CD4-positive, alpha-beta T cell treated with Interleukin-10 for 1 hour (primary cell): ENCODE results near the gene ZNF281.
"Not testable (repeated sequence)": the region's sequence is repeated elsewhere in the genome, so short reads cannot be mapped to it uniquely, and the experiment has no call there.

Experiments used
- DNase-seq: peaks from one replicate; pipeline ENCODE4 v3.0.0-alpha.2; 2020

The ZNF281 gene

DNA sequence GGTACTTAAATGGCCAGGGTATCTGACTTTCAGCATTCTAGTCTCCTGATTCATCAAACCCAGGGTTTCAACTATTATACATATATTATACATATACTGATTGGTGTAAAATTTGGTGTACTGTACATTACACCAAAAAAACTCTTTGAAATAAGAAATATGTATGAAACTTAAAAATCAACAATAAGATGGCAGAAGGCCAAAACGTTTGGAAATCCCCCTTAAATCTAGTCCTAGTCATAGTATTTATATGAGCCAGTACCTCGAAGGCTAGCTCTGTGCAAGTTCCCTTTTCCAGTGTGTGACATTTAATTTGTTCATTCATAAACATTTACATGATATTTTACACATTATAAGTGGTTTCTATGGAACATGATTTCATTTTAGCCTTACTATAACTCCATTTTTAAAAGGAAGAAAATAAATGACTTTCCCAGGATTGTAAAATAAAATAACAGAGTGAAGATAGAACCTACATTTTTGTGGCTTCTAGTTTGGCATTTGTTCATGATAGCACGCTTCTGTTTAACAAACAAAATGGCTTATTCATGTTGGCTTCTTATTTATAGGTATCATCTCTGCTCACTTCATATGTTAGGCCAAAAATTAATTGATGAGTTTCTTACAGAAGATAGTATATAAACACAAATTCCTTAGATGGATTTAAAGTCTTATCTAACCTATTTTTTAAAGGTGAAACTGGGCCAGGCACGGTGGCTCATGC is 18.8 kb upstream of the ZNF281 start:
- DNase-seq = no peak

DNA sequence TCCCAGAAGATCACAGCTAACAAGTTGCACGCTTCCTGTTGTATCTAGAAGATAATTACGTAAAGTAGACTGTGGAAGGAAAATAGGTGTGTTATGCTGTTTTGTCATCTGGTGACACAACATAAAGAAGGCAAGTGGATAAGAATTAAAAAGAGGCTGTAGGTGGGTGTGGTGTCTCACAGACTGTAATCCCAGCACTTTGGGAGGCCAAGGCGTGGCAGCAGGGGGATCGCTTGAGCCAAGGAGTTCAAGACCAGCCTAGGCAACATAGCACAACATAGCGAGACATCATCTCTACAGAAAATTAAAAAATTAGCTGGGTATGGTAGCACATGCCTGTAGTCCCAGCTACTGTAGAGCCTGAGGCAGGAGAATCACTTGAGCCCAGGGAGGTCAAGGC is 17.9 kb upstream of the ZNF281 start:
- no peak for DNase-seq

DNA sequence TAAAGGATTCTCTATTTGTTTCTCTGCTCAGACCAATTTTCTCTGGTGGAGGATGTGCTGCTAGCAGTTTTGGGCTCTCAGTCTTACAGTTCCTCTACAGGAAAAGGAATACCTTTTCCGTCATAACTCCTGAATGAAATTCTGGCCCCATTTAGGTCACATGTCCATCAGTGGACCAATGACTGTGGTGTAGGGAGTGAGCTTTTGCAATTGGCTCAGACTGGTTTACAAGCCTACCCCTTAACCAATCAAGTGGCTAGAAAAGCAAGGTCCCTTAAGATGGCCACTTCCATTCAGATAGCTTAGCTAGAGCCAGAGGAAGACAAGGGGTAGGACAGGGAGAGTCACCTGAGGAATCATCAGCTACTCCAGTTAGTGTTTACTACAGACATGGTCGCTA is 16.4 kb upstream of the ZNF281 start:
- no peak for DNase-seq

DNA sequence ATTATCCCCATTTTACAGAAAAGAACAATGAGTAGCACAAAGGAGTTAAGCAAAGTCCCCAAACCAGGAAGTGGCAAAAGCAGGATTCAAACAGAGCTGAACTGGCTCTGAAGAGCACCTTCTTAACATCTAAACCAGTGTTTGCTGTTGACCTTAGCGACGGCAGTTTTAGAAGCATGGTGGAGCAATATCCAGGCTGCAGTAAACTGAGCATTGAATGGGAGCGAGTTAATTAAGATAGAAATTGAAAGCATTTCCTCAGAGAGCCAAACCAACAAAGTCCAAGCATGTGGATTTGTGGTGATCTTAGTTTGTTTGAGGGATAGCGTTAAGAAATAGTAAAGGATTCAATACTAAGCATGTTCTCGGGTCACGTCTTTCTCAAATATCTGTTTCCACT is 13.4 kb upstream of the ZNF281 start:
- DNase-seq = no peak

DNA sequence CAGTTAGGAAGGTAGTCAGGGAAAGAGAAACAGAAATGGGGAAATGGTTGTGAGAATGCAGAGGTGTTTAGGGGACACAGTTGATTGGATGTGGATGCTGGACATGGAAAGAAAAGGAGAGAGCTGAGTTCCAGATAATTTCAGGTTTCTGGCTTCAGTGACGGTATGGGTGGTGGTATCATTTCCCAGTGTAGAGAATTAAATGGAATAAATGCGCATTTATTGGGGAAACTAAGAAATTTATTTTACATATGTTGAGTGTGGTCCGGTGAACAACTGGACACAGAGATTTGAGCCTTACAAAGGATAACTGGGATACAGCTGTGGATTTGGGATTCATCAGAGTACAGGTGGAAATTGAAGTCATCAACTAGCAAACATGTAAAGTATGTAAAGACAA is 12.4 kb upstream of the ZNF281 start:
- DNase-seq = no peak

DNA sequence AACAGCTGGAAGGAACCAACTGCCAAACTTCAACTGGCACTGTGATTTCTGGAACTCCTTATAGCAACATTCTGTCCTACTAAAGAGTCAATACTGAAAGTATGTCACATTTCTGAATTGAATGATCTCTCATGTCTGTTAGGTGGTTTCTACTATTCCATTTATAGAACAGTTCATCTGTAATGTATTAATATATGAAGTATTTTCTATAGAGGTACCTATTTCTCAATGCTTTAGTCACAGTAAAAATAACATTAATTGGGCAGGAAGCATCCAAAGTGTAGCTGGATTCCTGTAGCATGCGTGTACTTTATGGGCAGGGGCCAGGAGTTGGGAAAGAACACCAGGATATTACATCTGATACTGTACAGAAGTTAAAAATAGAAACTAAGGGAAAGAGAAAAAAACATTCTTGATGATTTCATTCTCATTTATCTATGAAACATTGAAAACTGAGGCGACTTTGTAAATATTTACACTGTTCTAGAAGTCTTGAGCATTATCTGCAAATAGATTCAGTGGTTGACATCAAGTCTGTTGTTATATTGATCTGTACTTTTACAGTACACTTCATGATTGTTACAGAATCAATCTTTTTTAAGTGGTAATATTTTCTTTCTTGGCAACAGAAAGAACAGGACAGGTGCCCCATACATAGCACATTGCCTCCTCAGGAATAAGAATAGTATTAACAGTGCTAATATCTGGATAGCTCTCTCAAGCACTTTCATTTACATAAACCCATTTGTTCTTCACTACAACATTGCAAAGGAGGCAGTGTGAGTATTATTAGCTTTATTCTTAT is 6.2 kb upstream of the ZNF281 start:
- DNase-seq = no peak

DNA sequence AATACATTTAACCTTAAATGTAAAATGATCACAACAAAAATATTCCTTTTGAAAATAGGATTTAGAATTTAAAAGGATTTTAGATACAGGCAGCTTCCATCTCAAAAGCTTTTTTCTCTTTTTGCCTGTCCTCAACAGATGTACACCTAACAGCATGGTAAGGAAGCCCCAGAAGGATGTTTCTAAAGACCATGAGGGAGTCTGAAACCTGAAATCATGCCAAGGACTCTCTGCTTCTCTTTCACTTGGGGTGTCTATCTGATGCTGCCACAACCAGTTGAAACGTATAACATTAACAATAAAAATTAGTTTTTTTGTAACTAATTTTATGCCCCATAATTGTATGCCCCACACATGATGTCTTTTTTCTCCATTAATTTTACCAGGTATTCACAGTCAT is 5.4 kb upstream of the ZNF281 start:
- no peak for DNase-seq

DNA sequence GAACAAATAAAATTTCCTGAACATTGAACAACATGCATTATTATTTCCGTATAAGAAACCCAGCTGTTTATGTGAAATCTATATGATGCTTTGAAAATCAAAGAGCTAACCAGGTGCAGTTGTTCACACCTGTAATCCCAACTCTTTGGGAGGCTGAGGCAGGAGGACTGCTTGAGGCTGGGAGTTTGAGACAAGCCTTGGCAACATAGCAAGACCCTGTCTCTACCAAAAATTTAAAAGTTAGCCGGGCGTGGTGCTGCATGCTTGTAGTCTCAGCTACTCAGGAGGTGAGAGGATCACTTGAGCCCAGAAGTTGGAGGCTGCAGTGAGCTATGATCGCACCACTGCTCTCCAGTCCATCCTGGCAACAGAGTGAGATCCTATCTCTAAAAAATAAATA is 4.8 kb upstream of the ZNF281 start:
- no peak for DNase-seq

DNA sequence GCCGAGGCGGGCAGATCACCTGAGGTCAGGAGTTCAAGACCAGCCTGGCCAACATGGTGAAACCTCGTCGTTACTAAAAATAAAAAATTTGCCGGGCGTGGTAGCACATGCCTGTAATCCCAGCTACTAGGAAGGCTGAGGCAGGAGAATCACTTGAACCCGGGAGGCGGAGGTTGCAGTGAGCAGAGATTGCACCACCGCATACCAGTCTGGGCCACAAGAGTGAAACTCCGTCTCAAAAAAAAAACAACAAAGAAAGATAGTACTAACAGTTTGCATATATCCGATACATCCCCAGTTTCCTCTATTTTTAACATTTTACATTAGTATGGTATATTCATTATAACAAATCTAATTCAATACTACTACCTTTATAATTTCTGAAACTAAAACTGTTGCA is 3.9 kb upstream of the ZNF281 start:
- not testable (repeated sequence) for DNase-seq

DNA sequence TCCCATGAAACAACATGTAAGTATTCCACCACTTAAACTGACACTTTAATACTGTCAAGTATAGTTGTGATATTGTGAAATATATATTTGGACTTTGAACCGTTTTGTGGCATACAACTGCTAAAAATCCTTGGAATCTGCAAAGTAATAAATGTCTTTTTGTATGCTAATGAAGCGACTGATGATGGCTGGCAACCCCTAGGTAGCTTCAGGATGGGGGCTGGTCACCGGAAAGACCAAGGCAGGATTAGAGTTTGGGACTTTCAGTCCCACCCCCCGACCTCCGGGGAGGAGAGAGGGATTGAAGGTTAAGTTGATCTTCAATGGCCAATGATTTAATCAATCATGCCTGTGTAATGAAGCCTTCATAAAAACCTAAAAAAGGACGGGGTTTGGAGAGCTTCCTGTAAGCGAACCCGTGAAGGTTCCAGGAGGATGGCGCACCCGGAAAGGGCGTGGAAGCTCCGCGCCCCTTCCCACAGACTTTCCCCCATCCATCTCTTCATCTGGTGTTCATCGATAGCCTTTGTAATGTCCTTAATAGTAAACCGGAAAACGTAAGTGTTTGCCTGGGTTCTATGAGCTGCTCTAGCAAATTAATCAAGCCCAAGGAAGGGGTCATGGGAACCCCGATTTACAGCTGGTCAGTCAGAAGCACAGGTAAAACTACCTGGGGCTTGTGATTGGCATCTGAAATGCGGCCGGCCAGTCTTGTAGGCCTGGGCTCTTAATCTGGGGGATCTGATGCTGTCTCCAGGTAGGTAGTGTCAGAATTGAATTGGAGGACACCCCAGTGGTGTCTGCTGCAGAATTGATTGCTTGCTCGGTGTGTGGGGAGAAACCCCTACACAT is 1.8 kb upstream of the ZNF281 start:
- DNase-seq = no peak

DNA sequence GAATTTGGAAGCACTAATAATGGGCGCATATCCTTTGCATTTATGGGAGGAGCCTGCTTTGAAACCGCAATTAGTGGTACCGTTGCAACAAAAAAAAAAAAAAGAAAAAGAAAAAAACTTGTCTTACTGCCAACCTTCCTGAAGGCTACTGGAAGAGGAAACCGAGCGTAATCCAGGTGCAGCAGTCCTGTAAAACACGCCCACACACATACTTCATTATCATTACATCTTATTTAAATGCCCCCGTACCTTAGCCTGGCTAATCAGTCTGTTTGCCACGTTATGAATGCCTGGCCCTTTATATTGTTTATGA is 686 bp upstream of the ZNF281 start:
- peak; percentile 39 for DNase-seq

DNA sequence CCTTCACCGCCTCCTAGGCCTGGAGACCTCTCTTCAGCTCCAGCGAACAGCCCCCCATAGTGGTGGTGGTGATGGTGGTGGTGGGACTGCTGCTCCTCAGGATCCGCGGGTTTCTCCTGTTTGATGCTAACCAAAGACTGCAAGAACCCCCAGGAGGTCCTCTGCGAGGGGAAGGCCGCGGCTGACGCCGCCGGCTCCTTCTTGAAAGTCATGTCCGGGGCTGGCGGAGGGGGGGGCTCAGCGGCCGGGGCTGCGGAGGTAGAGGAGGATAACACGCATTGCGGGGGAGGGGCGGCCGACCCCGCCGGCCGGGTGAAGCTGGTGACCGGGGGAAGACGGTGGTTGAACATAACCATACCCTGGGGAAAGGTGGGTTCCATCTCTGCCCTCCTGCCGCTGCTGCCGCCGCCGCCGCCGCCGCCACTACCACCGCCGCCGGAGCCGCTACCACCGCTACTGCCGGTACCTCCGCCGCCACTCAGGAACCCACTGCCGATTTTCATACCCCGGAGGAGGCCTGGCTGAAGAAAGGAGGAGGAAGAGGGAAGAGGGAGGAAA is 554 bp downstream of the ZNF281 start:
- DNase-seq = peak; percentile 38

DNA sequence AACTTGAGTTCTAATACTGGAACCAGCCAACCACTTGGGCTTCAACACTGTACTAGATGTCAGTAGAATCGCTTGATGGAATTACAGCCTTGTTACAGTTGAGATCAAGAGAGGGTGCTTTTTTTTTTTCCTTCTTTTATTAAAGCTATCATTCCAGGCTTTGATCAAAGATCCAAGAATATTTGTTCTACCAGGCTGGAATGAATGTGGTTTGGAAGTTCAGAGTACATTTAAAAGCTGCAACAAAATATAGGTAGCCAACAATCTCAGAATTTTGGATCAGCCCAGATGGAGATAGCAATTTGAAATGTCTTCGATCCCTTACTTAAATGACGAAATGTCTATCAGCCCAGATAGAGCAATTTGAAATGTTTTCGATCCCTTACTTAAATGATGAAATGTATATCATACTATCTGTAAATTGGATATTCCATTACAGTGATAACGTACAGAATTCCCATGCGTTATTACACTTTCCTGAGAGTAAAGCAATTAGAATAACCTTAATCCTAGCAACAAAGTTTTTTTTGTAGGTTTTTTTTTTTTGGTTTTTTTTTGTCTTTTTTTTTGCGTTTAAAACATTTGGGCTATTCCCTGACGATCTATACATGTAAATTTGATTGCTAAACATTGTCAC is 3.6 kb downstream of the ZNF281 start:
- no peak for DNase-seq

DNA sequence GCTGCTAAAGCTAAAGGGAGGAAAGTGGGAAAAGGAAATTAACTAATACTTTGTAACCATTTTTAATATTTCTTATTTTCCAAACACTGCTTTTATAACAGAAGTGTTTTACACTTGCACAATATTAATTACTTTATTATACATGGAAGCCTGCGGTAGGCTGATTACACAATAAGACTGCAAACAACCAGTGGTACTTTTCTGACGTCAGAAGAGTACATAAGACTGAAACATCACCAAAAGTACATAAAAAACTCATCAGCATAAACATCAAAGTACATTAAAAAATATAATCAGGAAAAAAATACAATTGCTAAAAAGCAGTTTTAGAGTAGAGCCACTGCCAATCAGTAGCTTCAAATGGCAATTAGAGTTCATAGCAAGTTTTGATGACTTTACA is 4.6 kb downstream of the ZNF281 start:
- no peak for DNase-seq

DNA sequence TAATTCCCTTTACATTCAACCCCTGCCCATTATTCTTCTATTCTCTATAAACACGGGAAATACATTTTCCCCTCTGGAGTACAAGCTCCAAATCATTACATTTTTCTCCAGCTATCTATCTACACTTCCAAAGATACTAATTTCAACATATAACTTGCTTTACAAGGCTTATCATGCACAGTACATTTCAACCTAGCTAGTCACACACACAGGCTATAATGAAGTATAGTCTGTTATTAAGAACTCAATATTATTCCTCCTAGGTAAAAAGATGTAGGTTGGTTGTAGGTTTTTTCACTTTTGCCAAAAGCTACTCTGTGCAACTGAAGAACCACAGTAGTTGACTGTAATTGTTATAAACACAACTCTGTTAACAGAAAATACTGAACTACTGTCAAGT is 8.1 kb downstream of the ZNF281 start:
- DNase-seq = no peak

DNA sequence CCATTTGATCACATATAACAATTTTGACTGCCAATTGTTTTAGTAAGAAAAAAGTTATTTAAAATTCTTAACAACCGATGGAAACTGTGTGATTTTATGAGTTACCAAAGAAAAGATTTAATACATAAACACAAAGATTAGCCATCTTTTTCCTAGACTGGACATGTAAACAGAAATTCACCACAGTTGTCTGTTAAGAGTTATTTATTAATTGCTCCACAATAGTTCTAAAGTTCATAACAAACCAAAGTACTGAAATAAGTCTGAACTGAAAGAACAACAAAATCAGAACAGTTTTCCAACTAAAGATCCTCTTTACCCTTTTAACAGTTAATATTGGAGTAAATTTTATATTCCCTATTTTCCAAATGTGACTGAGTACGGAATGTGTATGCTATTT is 8.6 kb downstream of the ZNF281 start:
- no peak for DNase-seq

DNA sequence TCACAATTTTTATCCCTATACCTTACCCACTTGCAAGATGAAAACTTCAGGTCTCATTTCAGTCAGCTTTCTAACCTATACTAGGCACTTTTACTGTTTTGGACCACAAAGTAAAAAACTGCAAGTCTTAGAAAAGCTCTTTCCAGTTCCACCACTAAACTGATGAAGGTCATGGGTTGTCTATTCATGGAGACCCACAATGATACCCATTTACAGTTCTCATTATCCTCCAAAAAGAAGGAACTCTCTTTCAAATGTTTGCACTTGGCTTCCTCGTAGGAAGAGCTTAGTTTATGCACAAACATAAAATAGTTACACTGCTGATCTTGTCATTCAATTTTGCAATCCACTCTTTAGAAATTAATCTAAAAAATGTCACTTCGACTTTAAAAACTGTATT is 9.3 kb downstream of the ZNF281 start:
- no peak for DNase-seq

DNA sequence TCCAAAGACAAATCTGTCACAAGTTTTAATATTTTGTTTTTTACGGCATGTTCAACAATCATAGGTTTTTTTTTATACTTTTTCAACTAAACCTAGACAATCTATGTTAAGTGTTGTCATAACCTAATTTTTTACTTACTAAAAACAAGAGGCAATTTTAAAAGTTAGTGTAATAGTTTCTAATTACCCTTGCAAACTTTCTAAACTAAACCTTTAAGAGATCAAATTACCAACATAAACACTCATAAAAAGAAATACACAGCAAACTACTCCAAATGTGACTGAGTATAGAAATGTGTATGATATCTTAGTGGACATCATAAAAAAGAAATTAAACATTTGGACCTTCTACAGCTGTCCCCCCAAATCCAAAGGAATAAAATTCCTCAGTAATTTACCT is 10.0 kb downstream of the ZNF281 start:
- no peak for DNase-seq

DNA sequence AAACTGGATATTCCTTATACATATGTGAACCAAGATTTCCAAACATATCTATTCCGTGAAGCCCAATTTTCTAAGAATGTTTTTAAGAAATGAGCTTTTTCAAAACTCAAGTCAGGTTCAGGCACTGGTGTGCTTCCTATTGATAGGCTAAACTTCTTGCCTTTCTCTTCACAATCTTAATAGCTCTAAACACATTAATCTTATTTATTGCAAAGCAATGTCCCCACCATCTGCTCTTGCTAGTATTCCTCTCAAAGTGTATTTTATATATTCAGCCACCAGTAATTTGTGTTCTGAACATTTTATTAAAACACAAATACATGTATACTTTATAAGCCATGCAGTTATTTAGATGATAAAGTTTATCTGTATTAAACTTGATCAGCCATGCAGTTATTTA is 11.5 kb downstream of the ZNF281 start:
- no peak for DNase-seq

DNA sequence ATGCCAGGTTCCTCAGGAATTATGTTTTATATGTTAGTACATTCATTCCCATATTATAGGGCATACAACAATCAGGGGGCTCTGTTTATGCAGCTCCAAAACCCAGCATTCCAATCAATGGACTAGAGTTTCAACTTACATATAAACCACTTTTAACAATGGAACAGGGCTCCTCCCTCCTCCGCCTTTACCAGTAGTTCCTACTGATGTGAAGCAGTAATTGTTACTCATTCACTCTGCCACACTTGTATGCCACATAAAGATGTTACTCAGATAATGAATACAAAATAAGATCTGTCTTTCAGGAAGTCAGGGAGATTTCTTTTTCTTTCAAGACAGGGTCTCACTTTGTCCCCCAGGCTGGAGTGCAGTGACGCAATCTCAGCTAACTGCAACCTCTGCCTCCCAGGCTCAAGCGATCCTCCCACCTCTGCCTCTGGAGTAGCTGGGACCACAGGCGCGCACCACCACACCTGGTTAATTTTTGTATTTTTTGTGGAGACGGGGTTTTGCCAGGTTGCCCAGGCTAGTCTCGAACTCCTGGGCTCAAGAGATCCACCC is 17.1 kb downstream of the ZNF281 start:
- no peak for DNase-seq

DNA sequence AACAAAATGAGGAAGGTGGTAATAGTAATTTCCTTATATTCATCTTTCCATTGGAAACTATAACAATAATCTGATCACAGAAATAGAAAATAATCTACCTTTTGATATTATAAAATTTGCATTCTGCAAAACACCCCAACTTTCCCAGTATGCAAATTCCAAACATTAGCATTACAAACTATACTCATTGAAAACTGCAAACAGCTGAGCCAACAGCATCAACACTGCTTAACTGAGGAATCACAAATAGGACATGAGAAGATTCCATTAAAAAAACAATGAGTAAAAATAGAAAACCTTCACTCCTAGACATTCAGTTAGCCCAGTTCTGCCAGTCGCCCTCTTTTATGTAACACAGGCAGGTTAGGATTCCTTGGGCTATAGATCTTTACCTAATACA is 18.1 kb downstream of the ZNF281 start:
- no peak for DNase-seq

DNA sequence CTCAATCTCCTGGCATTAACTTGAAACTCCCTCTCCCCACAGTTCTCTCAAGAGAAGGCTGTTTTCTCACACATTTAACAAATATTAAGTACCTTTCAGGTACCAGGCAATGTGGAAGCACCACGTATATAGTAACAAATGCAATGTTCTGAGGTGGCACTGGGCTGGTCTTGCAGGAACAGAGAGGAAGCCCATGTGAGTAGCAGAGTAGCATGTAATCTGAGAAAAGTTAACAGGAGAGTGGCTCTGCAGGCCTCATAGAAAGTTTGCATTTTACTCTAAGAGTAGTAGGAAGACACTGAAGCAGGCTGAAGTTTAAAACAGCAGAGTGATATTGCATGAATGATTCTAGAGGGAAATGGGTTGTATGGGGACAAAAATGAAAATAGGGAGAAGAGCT is 21.0 kb downstream of the ZNF281 start:
- DNase-seq = no peak

DNA sequence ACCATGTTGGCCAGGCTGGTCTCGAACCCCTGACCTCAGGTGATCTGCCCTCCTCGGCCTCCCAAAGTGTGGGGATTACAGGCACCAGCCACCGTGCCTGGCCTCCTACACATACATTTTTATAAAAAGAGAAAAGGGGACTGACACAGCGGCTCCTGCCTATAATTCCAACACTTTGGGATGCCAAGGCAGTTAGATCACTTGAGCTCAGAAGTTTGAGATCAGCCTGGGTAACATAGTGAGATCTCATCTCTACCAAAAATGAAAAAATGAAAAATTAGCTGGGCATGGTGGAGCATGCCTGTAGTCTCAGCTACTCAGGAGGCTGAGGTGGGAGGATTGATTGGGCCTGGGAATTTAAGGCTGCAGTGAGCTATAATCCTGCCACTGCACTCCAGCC is 23.4 kb downstream of the ZNF281 start:
- DNase-seq = no peak
